Stimulated activated CD4-positive, alpha-beta T cell treated with anti-CD3 and anti-CD28 coated beads, Interleukin-2, amount 100 ng/mL, for 4 hours (primary cell): Measurements from ENCODE around the gene MEGF11.
"Not testable (repeated sequence)": the region's sequence is repeated elsewhere in the genome, so short reads cannot be mapped to it uniquely, and the experiment has no call there.

ENCODE experiments used
- DNase-seq: peaks from one replicate; pipeline ENCODE4 v3.0.0-alpha.2; 2020; ENCODE audit warnings: low read depth

The MEGF11 gene

DNA sequence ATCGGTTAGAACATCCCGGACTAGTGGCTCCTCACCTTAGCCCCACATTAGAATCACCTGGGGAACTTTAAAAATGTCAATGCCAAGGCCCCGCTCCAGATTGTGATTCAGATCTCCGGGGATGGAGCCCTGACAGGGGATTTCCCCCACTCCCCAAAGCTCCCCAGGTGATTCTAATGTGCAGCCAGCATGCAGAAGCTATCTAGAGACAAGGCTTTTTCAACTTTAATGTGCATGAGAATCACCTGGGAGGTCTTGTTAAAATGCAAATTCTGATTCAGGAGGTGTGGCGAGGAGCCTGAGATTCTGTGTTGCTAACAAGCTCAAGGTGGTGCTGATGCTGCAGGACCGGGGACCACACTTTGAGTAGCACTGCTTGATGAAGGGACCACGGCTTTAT lies 227.6 kb downstream of the MEGF11 start:
- DNase-seq: no peak

- DNase-seq: no peak
Measured at GRCh38 chr15:66025015-66025452, 228.5 kb downstream of the MEGF11 start.

GRCh38 chr15:66024116-66024515 lies 229.4 kb downstream of the MEGF11 start:
- no peak for DNase-seq

DNA sequence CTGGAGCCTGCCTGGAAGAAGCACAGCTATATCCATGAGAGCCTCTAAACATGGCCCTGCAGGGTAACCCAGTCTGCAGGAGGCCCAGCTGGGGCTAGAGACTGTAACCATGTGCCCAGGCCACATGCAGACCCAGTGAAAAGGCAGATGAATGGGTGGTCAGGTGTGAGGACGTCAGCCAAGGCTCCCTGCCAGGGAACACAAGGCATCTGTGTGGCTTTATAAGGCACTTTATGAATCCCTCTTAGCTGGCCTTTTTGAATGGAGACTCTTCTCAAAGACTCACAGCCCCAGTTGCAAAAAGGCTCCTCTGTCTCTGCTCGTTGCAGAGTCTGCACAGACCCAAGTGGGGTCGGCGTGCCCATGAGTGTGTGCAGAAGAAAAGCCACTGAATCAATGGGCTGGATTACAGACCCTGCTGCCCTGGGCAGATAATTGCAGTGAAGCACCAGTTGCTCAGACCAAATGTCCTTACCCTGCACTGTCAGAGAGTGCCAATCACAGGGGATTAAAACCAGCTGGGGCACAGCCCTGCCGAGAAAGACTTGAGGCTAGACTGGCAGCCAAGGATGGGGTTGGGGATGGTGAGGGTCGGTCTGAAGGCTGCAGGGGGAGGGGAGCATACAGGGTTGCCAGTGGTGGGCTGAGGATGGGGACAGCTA lies 230.1 kb downstream of the MEGF11 start:
- DNase-seq: no peak

DNA sequence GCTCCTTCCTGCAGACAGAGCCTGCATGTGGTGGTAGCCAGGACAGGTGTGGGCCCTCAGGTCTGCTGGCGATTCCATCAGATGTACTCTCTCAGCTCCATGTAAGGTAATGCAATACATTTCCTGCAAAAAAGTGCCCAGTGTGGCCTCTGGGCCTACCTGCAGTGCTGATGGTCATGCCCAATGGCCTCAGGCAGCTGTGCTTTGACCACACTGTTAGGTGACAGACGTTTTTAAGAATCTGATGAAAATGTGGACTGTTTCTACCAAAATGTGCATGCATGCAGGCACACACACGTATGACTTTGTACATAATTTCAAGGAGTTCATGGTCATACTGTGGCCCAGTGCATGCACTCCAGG lies 231.4 kb downstream of the MEGF11 start:
- no peak for DNase-seq

DNA sequence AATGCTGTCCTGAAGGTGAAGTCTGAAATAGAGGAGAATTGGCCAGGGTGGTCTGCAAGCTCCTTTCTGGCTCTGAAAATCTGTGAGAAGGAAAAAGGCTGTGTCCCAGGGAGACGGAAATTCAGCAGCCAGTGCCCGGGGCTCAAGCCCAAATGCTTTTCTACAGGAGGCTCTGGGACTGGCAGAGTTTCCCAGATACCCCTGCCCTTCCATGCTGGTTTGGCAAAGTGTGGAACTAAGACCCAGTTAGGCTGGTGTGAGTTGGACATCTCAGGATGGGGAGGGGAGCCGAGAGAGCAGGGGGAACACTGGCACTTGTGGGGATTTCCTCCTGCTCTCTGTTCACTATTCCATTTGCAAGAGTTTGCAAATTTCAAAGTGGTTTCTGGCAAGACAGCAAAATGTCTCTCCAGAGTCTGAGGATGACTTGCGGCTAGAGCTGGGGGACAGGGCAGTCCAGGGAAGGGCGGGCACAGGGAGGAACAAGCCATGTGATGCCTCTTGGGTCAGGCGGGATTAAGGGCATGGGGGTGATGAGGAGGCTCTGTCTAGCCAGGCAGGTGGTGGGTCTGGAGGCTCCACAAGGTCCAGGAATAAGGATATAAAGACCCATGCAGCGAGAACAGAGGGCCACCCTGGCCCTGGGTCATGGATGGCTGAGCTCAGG lies 231.9 kb downstream of the MEGF11 start:
- DNase-seq: no peak

GRCh38 chr15:66019826-66020398 lies 233.6 kb downstream of the MEGF11 start:
- DNase-seq: no peak

GRCh38 chr15:66019368-66019767 lies 234.2 kb downstream of the MEGF11 start:
- DNase-seq: no peak

DNA sequence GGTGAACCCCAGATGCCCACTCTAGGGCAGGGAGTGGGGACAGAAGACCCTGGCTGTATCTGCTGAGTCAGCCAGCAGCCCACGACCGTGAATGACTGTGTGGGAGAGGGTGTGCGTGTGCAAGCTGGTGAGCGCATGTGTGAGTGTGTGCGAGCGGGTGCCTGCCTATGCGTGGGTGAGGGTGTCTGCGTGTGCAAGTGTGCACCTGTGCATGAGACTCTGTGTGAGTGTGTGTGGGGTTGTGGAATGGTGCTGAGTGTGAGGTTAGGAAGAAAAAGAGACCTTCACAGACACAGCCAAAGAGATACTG lies 235.1 kb downstream of the MEGF11 start:
- DNase-seq: no peak

- DNase-seq: no peak
Measured at GRCh38 chr15:66017792-66018487, 235.6 kb downstream of the MEGF11 start.

- no peak for DNase-seq
Measured at GRCh38 chr15:66017000-66017399, 236.6 kb downstream of the MEGF11 start.

- DNase-seq: no peak
Measured at GRCh38 chr15:66016199-66016598, 237.4 kb downstream of the MEGF11 start.

- DNase-seq: no peak
Measured at GRCh38 chr15:66014635-66015182, 238.8 kb downstream of the MEGF11 start.

GRCh38 chr15:66014022-66014421 lies 239.5 kb downstream of the MEGF11 start:
- DNase-seq: no peak

DNA sequence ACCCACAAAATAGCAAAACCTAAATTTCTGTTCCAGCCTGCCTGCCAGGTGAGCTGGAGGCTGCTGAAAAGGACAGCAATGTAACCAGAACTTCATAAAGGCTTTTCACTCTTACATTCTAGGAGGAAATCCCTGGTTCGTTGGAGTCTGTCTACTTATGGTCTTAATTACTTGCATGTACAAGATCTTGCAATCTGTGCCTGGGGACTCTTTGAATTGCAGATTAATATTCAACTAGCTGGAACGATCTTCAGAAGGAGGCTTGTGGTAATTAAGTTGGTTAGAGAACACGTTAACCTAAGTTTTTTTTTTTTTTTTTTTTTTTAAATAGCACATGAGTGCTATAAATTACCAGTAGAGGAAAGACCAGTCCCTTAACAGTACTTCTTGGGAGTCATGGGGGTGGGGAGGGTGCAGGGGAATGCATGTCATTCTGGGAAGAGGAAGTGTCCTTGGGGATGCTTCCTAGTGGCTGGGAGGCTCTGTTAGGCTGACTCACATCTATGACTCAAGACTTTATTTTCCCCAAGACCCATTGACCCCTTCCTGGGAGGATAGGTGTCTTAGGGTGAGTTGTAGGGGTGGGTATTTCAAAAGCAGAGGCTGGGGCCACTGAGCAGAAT lies 244.5 kb downstream of the MEGF11 start:
- DNase-seq: no peak

DNA sequence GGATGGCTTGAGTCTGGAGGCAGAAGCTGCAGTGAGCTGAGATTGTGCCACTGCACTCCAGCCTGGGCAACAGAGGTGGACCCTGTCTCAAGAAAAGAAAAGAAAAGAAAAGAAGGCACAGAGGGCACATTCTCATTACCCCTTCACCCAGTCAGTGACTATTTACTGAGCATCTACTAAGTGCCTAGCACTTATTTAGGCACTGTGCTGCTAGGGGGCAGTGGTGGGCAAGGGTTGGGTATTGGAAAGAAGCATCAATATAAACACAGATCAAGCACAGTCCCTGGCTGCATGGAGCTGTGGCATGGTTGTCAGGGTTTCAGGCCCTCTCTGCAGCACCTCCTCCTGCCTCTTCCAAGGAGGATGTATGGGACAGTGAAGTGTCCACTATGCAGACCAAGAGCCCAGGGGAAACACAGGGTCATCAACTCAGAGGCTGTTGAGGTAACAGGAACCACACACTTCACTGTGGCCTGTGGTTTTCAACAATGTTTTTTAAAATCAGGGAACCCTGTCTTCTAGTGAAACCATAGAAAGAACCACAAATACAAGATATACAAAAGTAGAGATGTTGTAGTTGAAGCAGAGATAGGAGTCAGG lies 245.8 kb downstream of the MEGF11 start:
- no peak for DNase-seq

- no peak for DNase-seq
Measured at GRCh38 chr15:66006986-66007385, 246.6 kb downstream of the MEGF11 start.

DNA sequence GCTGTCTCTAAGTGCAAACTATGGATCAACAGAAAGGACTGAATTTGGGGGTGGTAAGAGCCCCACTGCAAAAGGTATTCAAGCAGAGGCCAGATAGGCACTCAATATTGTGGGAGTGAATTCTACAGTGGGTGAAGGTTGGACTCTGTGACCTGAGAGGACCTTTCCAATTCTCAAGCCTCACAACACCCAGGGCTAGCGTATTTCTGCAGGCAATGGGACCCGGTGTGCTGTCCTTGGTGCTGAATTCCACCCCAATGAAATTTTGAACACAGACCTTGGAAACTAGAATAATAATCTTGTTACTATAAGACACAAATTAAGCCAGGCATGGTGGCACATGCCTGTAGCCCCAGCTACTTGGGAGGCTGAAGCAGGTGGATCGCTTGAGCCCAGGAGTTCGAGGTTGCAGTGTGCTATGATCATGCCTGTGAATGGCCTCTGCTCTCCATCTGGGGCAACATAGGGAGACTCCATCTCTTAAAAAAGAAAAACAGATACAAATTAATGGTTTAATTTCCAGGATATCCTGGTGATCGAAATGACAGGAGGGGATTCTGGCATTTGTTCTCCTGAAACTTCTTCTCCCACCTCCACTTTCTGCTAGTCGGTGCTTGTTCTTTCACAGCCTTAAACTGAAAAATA lies 248.8 kb downstream of the MEGF11 start:
- no peak for DNase-seq

GRCh38 chr15:66003129-66003528 lies 250.4 kb downstream of the MEGF11 start:
- DNase-seq: not testable (repeated sequence)

DNA sequence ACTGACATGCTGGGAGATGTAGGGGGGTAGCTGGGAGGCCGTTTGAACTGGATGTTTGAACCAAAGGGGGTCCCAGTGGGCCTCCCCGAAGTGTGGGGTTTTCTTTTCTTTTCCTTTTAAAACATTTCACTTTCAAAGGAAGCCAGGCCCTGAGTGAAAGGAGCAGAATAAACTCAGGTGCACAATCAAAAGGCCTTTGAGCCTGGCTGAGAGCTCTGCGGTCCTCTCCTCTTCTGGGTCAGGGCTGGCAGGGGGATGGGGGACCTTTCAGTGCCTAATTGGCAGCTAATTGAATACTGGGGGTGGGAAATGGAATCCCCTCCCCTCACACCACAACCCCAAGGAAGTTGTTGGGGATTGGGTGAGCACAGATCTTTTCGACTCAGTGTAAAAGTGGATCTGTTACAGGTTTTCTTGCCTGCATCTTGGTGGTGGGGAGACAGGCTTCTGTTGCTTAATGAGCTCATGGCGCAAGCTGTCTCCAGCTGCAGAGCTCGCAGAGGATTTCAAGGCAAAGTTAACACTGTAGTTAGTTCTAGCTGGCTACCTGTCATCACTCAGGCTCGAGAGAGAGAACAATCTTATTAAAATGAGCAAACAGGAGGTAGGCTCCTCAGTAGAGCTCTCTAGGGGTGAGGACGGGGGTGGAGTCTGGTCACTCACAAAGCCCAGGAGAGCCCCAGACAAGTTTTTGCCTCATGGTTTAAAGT lies 251.7 kb downstream of the MEGF11 start:
- DNase-seq: no peak

GRCh38 chr15:66001042-66001441 lies 252.5 kb downstream of the MEGF11 start:
- no peak for DNase-seq
